Tibial artery (tissue), 4 donors: ENCODE results near the gene PLEKHG1.

Experiments
- DNase-seq, 2 donors: peaks; one replicate each; pipeline ENCODE4 v3.0.0-alpha.2; 2019
- H3K27ac ChIP-seq, 2 donors: fragments of 200-600 bp; sonication (generic) in 1 of 2; 1 replicate in 1 of 2; 2 replicates in 1 of 2; pipeline ENCODE4 v1.5.1; 2018 to 2019; ENCODE audit warnings: mild to moderate bottlenecking in 1 of 2
- H3K27me3 ChIP-seq, 2 donors: fragments of 200-600 bp; sonication (generic) in 1 of 2; one replicate each; pipeline versions ENCODE4 v1.5.1 to v1.6.0; 2016 to 2019
- H3K36me3 ChIP-seq, 3 donors: fragments of 200-600 bp; sonication (generic) in 2 of 3; one replicate each; pipeline ENCODE4 v1.5.1; 2016 to 2019; ENCODE audit warnings: mild to moderate bottlenecking in 2 of 3
- H3K4me1 ChIP-seq, 4 donors: fragments of 200-600 bp; sonication (generic) in 2 of 4; 1 replicate in 3 of 4; 2 replicates in 1 of 4; pipeline ENCODE4 v1.5.1; 2016 to 2019
- H3K4me3 ChIP-seq, 2 donors: fragments of 200-600 bp; sonication (generic) in 1 of 2; 1 replicate in 1 of 2; 2 replicates in 1 of 2; pipeline ENCODE4 v1.5.1; 2018 to 2019; ENCODE audit warnings: mild to moderate bottlenecking in 2 of 2
- H3K9me3 ChIP-seq, 3 donors: fragments of 200-600 bp; sonication (generic) in 1 of 3; one replicate each; pipeline ENCODE4 v1.5.1; 2016 to 2019
- intact Hi-C: fragments of 100-400 bp; cut with DNase I; formaldehyde crosslinking; loops from one replicate; pipeline ENCODE4 v1.15.0; 2023; ENCODE audit warnings: low total_unique reads
- TF ChIP-seq, protein P1 (sequence below), 2 experiments: fragments of 200-600 bp in 1 of 2; fragments of 450-650 bp in 1 of 2; IDR thresholded peaks; one replicate each; pipeline ENCODE4 v1.5.1; 2017 to 2019; ENCODE audit warnings: antibody characterized with exemption in 2 of 2, mild to moderate bottlenecking in 1 of 2, moderate library complexity in 1 of 2

The PLEKHG1 gene

DNA sequence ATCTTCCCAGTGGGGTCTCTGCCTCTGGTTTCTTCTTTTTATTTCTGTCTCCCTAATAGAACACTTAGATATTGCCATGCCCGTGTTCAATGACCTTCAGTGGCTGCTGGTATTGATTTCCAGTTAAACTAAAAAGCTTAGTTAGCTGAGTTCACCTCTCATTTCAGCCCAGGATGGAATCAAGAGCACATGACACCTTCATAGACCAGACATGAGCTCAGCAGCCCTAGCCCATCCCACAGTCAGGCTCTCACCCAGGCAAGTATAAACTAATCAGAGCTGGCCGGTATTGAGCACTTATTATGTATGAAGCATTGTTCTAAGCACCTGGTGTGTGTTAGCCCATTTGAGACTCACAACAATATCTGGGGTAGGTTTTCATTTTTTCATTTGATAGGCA is 33.7 kb upstream of the PLEKHG1 start:
- TF ChIP-seq, protein P1, sequence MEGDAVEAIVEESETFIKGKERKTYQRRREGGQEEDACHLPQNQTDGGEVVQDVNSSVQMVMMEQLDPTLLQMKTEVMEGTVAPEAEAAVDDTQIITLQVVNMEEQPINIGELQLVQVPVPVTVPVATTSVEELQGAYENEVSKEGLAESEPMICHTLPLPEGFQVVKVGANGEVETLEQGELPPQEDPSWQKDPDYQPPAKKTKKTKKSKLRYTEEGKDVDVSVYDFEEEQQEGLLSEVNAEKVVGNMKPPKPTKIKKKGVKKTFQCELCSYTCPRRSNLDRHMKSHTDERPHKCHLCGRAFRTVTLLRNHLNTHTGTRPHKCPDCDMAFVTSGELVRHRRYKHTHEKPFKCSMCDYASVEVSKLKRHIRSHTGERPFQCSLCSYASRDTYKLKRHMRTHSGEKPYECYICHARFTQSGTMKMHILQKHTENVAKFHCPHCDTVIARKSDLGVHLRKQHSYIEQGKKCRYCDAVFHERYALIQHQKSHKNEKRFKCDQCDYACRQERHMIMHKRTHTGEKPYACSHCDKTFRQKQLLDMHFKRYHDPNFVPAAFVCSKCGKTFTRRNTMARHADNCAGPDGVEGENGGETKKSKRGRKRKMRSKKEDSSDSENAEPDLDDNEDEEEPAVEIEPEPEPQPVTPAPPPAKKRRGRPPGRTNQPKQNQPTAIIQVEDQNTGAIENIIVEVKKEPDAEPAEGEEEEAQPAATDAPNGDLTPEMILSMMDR (IDR thresholded peaks at IDR 0.05), result no peak
- intact Hi-C loops, result no loop called here
- no peak overlapping the region for H3K27ac ChIP-seq
- H3K4me3 ChIP-seq, result no peak overlapping the region
- H3K36me3 ChIP-seq, result no peaks in the 10 kb centered on the region
- peaks cover 0 to 5% of the 10 kb centered on the region in 2 donors for H3K27me3 ChIP-seq
- DNase-seq, result no peak
- no peaks in the 10 kb centered on the region for H3K4me1 ChIP-seq
- no peaks in the 10 kb centered on the region for H3K9me3 ChIP-seq

DNA sequence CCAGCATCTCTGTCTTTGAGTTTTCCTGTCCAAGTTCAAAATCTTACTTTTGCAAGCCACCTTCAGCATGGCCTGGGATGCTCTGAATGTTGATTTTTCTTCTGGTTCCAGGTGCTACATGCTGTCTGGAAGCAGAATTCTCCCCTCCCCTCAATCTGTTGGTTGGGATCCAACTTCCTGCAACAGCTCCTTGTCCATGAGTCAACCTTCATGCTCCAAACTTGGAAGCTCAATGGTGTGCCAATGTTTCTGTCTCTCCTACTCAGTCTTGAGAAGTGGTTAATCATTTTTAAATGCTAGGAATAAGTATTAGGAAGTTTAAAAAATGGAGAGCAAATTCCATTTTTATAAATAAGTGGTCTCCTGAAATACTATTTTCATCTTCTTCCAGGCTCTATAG is 33.2 kb upstream of the PLEKHG1 start:
- DNase-seq, result no peak
- Histone ChIP-seq H3K36me3 (no peaks in the 10 kb centered on the region), H3K27ac (no peak overlapping the region), H3K9me3 (no peaks in the 10 kb centered on the region), H3K4me1 (no peaks in the 10 kb centered on the region), H3K4me3 (no peak overlapping the region), H3K27me3 (peaks cover 0 to 10% of the 10 kb centered on the region in 2 donors)
- intact Hi-C loops, result no loop called here
- TF ChIP-seq, protein P1 (IDR thresholded peaks at IDR 0.05), result no peak

DNA sequence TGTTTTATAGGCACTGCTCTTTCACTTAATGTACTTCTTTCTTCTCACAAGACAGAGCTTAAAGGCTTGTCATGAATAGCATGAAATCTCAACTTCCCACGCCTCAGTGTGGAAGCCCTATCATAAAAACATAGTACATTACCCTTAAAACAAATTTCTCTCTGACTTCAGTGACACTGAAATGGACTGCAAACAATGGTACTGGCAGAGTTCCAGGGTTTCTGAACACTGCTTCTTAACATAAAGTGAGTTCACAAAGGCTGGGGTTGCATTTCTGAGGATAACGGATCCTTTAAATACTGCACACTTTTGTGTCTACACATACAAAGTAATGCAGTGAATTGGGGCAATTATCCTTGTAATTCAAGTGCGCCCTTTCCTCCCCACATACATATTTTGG is 32.3 kb upstream of the PLEKHG1 start:
- Histone ChIP-seq H3K4me1 (no peaks in the 10 kb centered on the region), H3K27me3 (peaks cover 0 to 15% of the 10 kb centered on the region in 2 donors), H3K9me3 (no peaks in the 10 kb centered on the region), H3K36me3 (no peaks in the 10 kb centered on the region), H3K27ac (no peak overlapping the region), H3K4me3 (no peak overlapping the region)
- intact Hi-C loops, result no loop called here
- DNase-seq, result no peak
- TF ChIP-seq, protein P1 (IDR thresholded peaks at IDR 0.05), result no peak

DNA sequence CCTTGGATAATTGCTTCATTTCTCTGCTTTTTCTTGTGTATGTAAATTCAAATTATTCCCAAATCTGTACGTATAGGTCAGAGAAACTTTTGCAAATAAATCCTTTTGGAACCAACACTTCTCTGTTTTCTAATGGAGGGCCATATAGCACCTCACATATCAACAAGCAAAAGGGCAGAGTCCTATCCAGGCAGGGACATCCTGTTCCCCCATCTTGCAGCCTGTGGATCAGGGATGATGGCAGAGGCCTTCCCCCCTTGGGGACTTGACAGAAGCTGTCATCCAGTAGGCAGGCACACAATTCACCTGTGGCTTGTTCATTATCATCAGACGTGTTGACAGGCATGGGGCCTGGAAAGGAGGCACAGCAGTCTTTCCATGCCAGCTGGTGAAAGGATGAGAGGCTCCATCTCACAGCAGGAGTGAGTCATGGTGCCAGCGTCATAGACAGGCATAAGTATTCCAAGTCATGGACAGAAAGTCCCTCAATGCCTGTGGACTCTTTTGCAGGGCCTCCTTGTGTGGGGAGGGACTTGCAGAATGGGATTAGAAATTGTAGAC is 31.8 kb upstream of the PLEKHG1 start:
- Histone ChIP-seq H3K9me3 (no peaks in the 10 kb centered on the region), H3K4me1 (no peaks in the 10 kb centered on the region), H3K4me3 (no peak overlapping the region), H3K27ac (no peak overlapping the region), H3K36me3 (no peaks in the 10 kb centered on the region), H3K27me3 (peaks cover 0 to 19% of the 10 kb centered on the region in 2 donors)
- TF ChIP-seq, protein P1 (IDR thresholded peaks at IDR 0.05), result no peak
- no peak for DNase-seq
- intact Hi-C loops, result no loop called here

DNA sequence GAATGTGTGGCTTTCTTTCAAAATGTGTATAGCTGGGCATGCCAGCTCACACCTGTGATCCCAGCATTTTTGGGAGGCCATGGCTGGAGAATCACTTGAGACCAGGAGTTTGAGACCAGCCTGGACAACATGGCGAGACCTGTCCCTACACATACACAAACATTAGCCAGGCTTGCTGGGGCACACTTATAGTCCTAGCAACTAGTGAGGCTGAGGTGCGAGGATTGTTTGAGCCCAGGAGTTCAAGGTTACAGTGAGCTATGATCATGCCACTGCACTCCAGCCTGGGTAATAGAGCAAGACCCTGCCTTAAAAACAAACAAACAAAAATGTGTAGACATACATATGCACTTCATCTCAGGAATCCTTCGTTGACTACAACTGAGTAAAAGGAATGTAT is 31.1 kb upstream of the PLEKHG1 start:
- TF ChIP-seq, protein P1 (IDR thresholded peaks at IDR 0.05), result no peak
- Histone ChIP-seq H3K4me3 (no peak overlapping the region), H3K27me3 (peaks cover 0 to 26% of the 10 kb centered on the region in 2 donors), H3K36me3 (no peaks in the 10 kb centered on the region), H3K27ac (no peak overlapping the region), H3K9me3 (no peaks in the 10 kb centered on the region), H3K4me1 (no peaks in the 10 kb centered on the region)
- intact Hi-C loops, result no loop called here
- DNase-seq, result no peak

DNA sequence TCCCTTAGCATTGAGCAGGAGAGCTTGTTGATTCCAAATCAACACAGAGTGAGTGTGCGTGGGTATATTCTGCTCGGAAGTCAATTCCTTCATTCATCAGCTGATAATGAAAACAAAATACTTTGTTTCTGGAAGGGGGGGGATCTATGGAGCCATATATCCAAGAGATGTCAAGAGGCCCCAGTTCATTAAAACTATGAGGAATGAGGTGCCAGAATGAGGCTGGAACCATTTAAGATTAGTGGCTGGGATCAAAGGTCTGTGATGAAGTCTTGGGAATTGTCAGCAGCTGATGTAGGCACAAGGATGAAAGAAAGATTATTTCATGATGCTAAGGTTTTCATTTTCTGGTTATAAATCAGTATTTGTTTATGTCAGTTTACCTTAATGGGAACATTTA is 30.5 kb upstream of the PLEKHG1 start:
- intact Hi-C loops, result no loop called here
- no peak overlapping the region for H3K27ac ChIP-seq
- DNase-seq, result no peak
- TF ChIP-seq, protein P1 (IDR thresholded peaks at IDR 0.05), result no peak
- H3K36me3 ChIP-seq, result no peaks in the 10 kb centered on the region
- peaks cover 0 to 27% of the 10 kb centered on the region in 2 donors for H3K27me3 ChIP-seq
- no peaks in the 10 kb centered on the region for H3K4me1 ChIP-seq
- no peak overlapping the region for H3K4me3 ChIP-seq
- H3K9me3 ChIP-seq, result no peaks in the 10 kb centered on the region
